GM23248 (cell line): ENCODE results near the gene CFAP100.

Experiments
- EZH2 ChIP-seq: fragments of 200-600 bp; sonication (generic); IDR thresholded peaks from 2 replicates; pipeline ENCODE4 v1.6.1; 2018; ENCODE audit warnings: antibody characterized with exemption, mild to moderate bottlenecking; ENCODE audit not compliant: insufficient read depth, poor library complexity, severe bottlenecking
- EZH2phosphoT487 ChIP-seq: fragments of 200-600 bp; sonication (generic); IDR thresholded peaks from 2 replicates; pipeline ENCODE4 v1.6.1; 2018; ENCODE audit warnings: antibody characterized with exemption, moderate library complexity, mild to moderate bottlenecking, low read depth; ENCODE audit not compliant: insufficient read depth

GRCh38 chr3:126440709-126440995 is 45.9 kb downstream of the CFAP100 start:
- no peak for TF ChIP-seq EZH2phosphoT487
- TF ChIP-seq EZH2, result no peak
